NB4 (cell line): Measurements from ENCODE around the gene PPFIA4.

Experiments
- DNase-seq: peaks from one replicate; pipeline ENCODE4 v3.0.0; 2010; ENCODE audit warnings: low read depth
- H3K4me3 ChIP-seq: one replicate; pipeline ENCODE4 v1.5.1; 2011; ENCODE audit warnings: mild to moderate bottlenecking, low read depth, low read length, moderate library complexity
- CTCF ChIP-seq: IDR thresholded peaks from one replicate; pipeline ENCODE4 v1.5.1; 2012; ENCODE audit warnings: low read depth, low read length
- MAX ChIP-seq: IDR thresholded peaks from 2 replicates; pipeline ENCODE4 v1.6.1; 2011; ENCODE audit warnings: low read depth, low read length
- MYC ChIP-seq: IDR thresholded peaks from 2 replicates; pipeline ENCODE4 v1.6.1; 2011; ENCODE audit warnings: low read depth, low read length
- POLR2A ChIP-seq: IDR thresholded peaks from 2 replicates; pipeline ENCODE4 v1.6.1; 2011; ENCODE audit warnings: mild to moderate bottlenecking; ENCODE audit not compliant: insufficient read length; ENCODE audit errors: extremely low read depth

PPFIA4 gene

GRCh38 chr1:203063287-203063686 is 37.0 kb downstream of the PPFIA4 start:
- DNase-seq, result no peak
- no peak overlapping the region for H3K4me3 ChIP-seq
- TF ChIP-seq CTCF, result no peak
- no peak for TF ChIP-seq MYC
- TF ChIP-seq MAX, result no peak
- no peak for TF ChIP-seq POLR2A

- DNase-seq, result no peak
- no peak for TF ChIP-seq MYC
- TF ChIP-seq POLR2A, result no peak
- TF ChIP-seq MAX, result no peak
- TF ChIP-seq CTCF, result no peak
- no peak overlapping the region for H3K4me3 ChIP-seq
These were observed 38.9 kb downstream of the PPFIA4 start for GRCh38 chr1:203065191-203065590.

GRCh38 chr1:203065986-203066385 is 39.7 kb downstream of the PPFIA4 start:
- no peak for DNase-seq
- H3K4me3 ChIP-seq, result no peak overlapping the region
- TF ChIP-seq MYC, result no peak
- TF ChIP-seq POLR2A, result no peak
- TF ChIP-seq MAX, result no peak

GRCh38 chr1:203066965-203067364 is 40.7 kb downstream of the PPFIA4 start:
- no peak for TF ChIP-seq POLR2A
- no peak for TF ChIP-seq MAX
- no peak for TF ChIP-seq CTCF
- no peak for TF ChIP-seq MYC
- no peak for DNase-seq
- no peak overlapping the region for H3K4me3 ChIP-seq

- DNase-seq, result peak; percentile 69
- no peak overlapping the region for H3K4me3 ChIP-seq
- TF ChIP-seq MAX (peak; percentile 26; the same call in 1 of the 2 replicates), CTCF (no peak), POLR2A (no peak), MYC (peak; percentile 40)
These were observed 42.9 kb downstream of the PPFIA4 start for GRCh38 chr1:203069030-203069747.

- DNase-seq, result no peak
- no peak for TF ChIP-seq CTCF
- no peak for TF ChIP-seq POLR2A
- TF ChIP-seq MYC, result no peak
- TF ChIP-seq MAX, result no peak
- H3K4me3 ChIP-seq, result no peak overlapping the region
These were observed 45.8 kb downstream of the PPFIA4 start for GRCh38 chr1:203072002-203072602.
